ENCODE measurements around the gene LRFN2.

DNA sequence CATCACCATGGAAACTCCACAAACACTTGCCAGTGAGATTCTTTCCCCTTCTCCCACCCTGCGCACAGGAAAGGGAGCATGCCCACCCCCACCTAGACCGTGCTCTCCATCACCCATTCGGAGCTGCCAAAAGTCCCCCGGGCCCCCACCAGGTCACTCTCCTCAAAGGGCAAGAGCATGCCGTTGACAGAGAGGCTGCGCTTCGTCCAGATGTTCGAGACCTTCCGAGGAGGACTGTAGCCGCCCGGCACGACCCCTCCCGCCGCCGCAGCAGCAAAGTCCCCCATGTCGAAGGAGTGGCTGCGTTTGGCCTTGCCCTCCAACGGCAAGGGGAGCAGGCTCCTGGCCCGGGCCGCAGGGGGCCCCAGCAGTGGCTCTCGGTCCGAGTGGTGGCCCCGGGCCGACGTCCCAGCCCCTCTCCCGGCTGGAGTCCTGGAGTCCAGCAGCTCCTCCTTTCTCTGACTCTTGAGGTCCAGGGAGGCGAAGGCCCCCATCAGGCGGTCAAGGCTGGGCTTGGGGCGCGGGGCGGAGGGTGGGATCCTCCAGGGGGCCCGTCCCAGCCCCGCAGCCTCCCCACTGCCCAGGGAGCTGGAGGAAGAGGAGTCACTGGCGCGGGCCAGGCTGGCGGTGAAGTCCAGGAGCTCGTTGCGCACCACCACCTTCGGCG, 195.2 kb downstream of the LRFN2 start:
- TF ChIP-seq, protein P1, sequence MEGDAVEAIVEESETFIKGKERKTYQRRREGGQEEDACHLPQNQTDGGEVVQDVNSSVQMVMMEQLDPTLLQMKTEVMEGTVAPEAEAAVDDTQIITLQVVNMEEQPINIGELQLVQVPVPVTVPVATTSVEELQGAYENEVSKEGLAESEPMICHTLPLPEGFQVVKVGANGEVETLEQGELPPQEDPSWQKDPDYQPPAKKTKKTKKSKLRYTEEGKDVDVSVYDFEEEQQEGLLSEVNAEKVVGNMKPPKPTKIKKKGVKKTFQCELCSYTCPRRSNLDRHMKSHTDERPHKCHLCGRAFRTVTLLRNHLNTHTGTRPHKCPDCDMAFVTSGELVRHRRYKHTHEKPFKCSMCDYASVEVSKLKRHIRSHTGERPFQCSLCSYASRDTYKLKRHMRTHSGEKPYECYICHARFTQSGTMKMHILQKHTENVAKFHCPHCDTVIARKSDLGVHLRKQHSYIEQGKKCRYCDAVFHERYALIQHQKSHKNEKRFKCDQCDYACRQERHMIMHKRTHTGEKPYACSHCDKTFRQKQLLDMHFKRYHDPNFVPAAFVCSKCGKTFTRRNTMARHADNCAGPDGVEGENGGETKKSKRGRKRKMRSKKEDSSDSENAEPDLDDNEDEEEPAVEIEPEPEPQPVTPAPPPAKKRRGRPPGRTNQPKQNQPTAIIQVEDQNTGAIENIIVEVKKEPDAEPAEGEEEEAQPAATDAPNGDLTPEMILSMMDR (conservative IDR thresholded peaks at IDR 0.05; ENCODE audit: low read depth, low read length): no peak
- no peak for TF ChIP-seq EZH2 (IDR thresholded peaks at IDR 0.05; ENCODE audit: low read length, unreplicated experiment)
